ENCODE data around the gene SERPINB10.

- TF ChIP-seq CTCF (conservative IDR thresholded peaks at IDR 0.05 in 1 of 2, IDR thresholded peaks at IDR 0.05 in 1 of 2; ENCODE audit: extremely low read depth in 1 of 2, insufficient read depth in 1 of 2, low read depth in 1 of 2, low read length in 2 of 2) (no peak), EZH2 (IDR thresholded peaks at IDR 0.05; ENCODE audit: borderline replicate concordance, low read length) (no peak)
Measured at GRCh38 chr18:63917817-63918216, 10.1 kb downstream of the SERPINB10 start.
